Uterus (tissue), 4 donors: ENCODE measurements around the gene FOSL2. TPM values are rescaled to one million over a fixed set of nuclear protein-coding genes. Genes with fewer than 3 reads are reported as not detected.

Experiments
- DNase-seq, 2 donors: peaks; one replicate each; pipeline ENCODE4 v3.0.0-alpha.2; 2019 to 2020
- H3K27ac ChIP-seq, 2 donors: fragments of 200-600 bp; sonication (generic); 1 replicate in 1 of 2; 2 replicates in 1 of 2; pipeline ENCODE4 v1.5.1; 2016 to 2018
- H3K27me3 ChIP-seq, 2 donors: fragments of 200-600 bp; sonication (generic); one replicate each; pipeline ENCODE4 v1.5.1; 2018 to 2019; ENCODE audit warnings: control low read depth in 1 of 2
- H3K36me3 ChIP-seq, 2 donors: fragments of 200-600 bp; sonication (generic); one replicate each; pipeline ENCODE4 v1.5.1; 2019; ENCODE audit warnings: control low read depth in 1 of 2
- H3K4me1 ChIP-seq, 2 donors: fragments of 200-600 bp; sonication (generic); one replicate each; pipeline ENCODE4 v1.5.1; 2018 to 2019; ENCODE audit warnings: control low read depth in 1 of 2
- H3K4me3 ChIP-seq, 2 donors: fragments of 200-600 bp; sonication (generic); 1 replicate in 1 of 2; 2 replicates in 1 of 2; pipeline ENCODE4 v1.5.1; 2018 to 2019; ENCODE audit warnings: mild to moderate bottlenecking in 1 of 2
- H3K9me3 ChIP-seq, 2 donors: fragments of 200-600 bp; sonication (generic); one replicate each; pipeline ENCODE4 v1.5.1; 2019; ENCODE audit warnings: control low read depth in 1 of 2
- CTCF ChIP-seq, 4 experiments: fragments of 200-600 bp in 2 of 4; fragments of 450-650 bp in 2 of 4; sonication (generic) in 2 of 4; IDR thresholded peaks; one replicate each; pipeline ENCODE4 v1.5.1; 2016 to 2019; ENCODE audit warnings: antibody characterized with exemption in 4 of 4, mild to moderate bottlenecking in 2 of 4, moderate library complexity in 1 of 4
- POLR2A ChIP-seq, 2 donors: fragments of 450-650 bp; IDR thresholded peaks; one replicate each; pipeline ENCODE4 v1.6.1; 2016; ENCODE audit warnings: antibody characterized with exemption in 2 of 2, mild to moderate bottlenecking in 1 of 2, moderate library complexity in 1 of 2
- intact Hi-C: fragments of 100-400 bp; cut with DNase I; formaldehyde crosslinking; loops from one replicate; pipeline ENCODE4 v1.15.1; 2023; ENCODE audit warnings: low total_unique reads
- total RNA-seq, 4 donors: library from RNA; depleted of rRNA in 3 of 4; stranded (reverse); fragments of >200 nt in 3 of 4; gene quantifications; one replicate each; pipeline versions ENCODE4 v1.1.0 to v1.2.4, GENCODE V29; 2014 to 2023
- donor health status: DM: yes; HTN: yes; CAD: no.

FOSL2 gene
- total RNA-seq, 4 donors from 2014 or later: 39.8 to 134 (median 58.7) TPM

GRCh38 chr2:28401948-28402550 is 9.4 kb downstream of the FOSL2 start:
- H3K27me3 ChIP-seq: no peaks in the 10 kb centered on the region
- no peak overlapping the region for H3K4me3 ChIP-seq
- intact Hi-C loops: no loop called here
- peak overlapping the region in 1 of 2 donors; percentile 17 for H3K27ac ChIP-seq
- DNase-seq: no peak
- no peaks in the 10 kb centered on the region for H3K9me3 ChIP-seq
- H3K4me1 ChIP-seq: peaks cover 36 to 65% of the 10 kb centered on the region in 2 donors
- no peaks in the 10 kb centered on the region for H3K36me3 ChIP-seq
- no peak for TF ChIP-seq POLR2A (IDR thresholded peaks at IDR 0.05)
- TF ChIP-seq CTCF (IDR thresholded peaks at IDR 0.05): no peak

GRCh38 chr2:28403370-28403956 is 10.8 kb downstream of the FOSL2 start:
- DNase-seq: no peak
- H3K9me3 ChIP-seq: no peaks in the 10 kb centered on the region
- H3K36me3 ChIP-seq: no peaks in the 10 kb centered on the region
- H3K27me3 ChIP-seq: no peaks in the 10 kb centered on the region
- no peak overlapping the region for H3K4me3 ChIP-seq
- H3K4me1 ChIP-seq: peaks cover 49 to 70% of the 10 kb centered on the region in 2 donors
- TF ChIP-seq POLR2A (IDR thresholded peaks at IDR 0.05) (no peak), CTCF (IDR thresholded peaks at IDR 0.05) (no peak)
- H3K27ac ChIP-seq: no peak overlapping the region
- intact Hi-C loops: no loop called here

- TF ChIP-seq POLR2A (IDR thresholded peaks at IDR 0.05) (no peak), CTCF (IDR thresholded peaks at IDR 0.05) (no peak)
- intact Hi-C loops: no loop called here
- Histone ChIP-seq H3K4me1 (peaks cover 55 to 66% of the 10 kb centered on the region in 2 donors), H3K27me3 (no peaks in the 10 kb centered on the region), H3K36me3 (no peaks in the 10 kb centered on the region), H3K27ac (peak overlapping the region; percentile 37 to 45), H3K4me3 (no peak overlapping the region), H3K9me3 (no peaks in the 10 kb centered on the region)
- DNase-seq: no peak
Observed at GRCh38 chr2:28404086-28404485, 11.4 kb downstream of the FOSL2 start.

GRCh38 chr2:28405537-28405936 is 12.9 kb downstream of the FOSL2 start:
- Histone ChIP-seq H3K27ac (peak overlapping the region in 1 of 2 donors; percentile 11), H3K9me3 (no peaks in the 10 kb centered on the region), H3K27me3 (no peaks in the 10 kb centered on the region), H3K4me1 (peaks cover 57 to 61% of the 10 kb centered on the region in 2 donors), H3K36me3 (no peaks in the 10 kb centered on the region), H3K4me3 (no peak overlapping the region)
- DNase-seq: no peak
- TF ChIP-seq POLR2A (IDR thresholded peaks at IDR 0.05) (no peak), CTCF (IDR thresholded peaks at IDR 0.05) (no peak)
- intact Hi-C loops: no loop called here

GRCh38 chr2:28406276-28407096 is 13.8 kb downstream of the FOSL2 start:
- Histone ChIP-seq H3K4me1 (peaks cover 52 to 57% of the 10 kb centered on the region in 2 donors), H3K36me3 (no peaks in the 10 kb centered on the region), H3K9me3 (no peaks in the 10 kb centered on the region), H3K4me3 (no peak overlapping the region), H3K27ac (peak overlapping the region; percentile 63 to 65), H3K27me3 (no peaks in the 10 kb centered on the region)
- no peak for DNase-seq
- intact Hi-C loops: no loop called here
- TF ChIP-seq POLR2A (IDR thresholded peaks at IDR 0.05) (no peak), CTCF (IDR thresholded peaks at IDR 0.05) (no peak)
